ES-I3 (cell line): ENCODE data around the gene TBC1D5.
"Not testable (repeated sequence)": the region's sequence is repeated elsewhere in the genome, so short reads cannot be mapped to it uniquely, and the experiment has no call there.

Experiments used
- H3K36me3 ChIP-seq: 2 replicates; pipeline ENCODE4 v1.6.1; 2013; ENCODE audit warnings: mild to moderate bottlenecking, low read length, control low read depth, moderate library complexity; ENCODE audit not compliant: insufficient read depth
- H3K4me1 ChIP-seq: 2 replicates; pipeline ENCODE4 v1.6.1; 2013; ENCODE audit warnings: mild to moderate bottlenecking, control low read depth, low read length; ENCODE audit not compliant: insufficient read depth
- H3K9ac ChIP-seq: 2 replicates; pipeline ENCODE4 v1.6.1; 2013; ENCODE audit warnings: low read depth, mild to moderate bottlenecking, low read length, moderate library complexity
- H3K9me3 ChIP-seq: 2 replicates; pipeline ENCODE4 v1.6.1; 2013; ENCODE audit warnings: mild to moderate bottlenecking, low read length, moderate library complexity; ENCODE audit not compliant: control insufficient read depth, insufficient read depth

TBC1D5 gene

DNA sequence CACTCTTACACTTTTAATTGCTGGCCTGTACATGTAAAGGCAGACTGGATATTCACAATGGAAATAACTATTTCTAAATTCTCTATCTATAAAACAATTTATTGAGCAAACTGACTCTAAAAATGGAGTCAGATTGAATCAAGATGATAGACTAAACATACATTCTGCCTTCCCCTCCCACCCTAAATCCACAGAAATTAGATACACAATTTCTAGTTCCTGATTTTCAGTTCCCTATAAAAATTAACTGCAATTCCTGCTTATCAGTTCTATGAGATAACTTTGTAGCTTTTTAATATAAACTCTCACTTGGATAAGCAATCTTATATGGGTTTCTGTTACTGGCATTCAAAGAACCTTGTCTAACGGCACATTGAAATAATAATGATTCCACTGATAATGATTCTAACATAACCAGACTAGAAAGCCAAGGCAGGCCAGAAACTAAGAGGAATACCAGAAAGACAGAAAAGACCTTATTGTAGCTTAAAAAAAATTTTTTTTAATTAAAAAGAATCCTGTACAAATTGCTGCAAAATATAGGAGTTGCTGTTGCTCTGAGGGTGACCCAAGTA is 33.1 kb downstream of the TBC1D5 start:
- Histone ChIP-seq H3K9ac (no peak overlapping the region), H3K4me1 (no peaks in the 10 kb centered on the region), H3K36me3 (no peaks in the 10 kb centered on the region), H3K9me3 (peaks cover 5% of the 10 kb centered on the region; the same call in 1 of the 2 replicates)

GRCh38 chr3:17707813-17708543 is 34.5 kb downstream of the TBC1D5 start:
- H3K9ac ChIP-seq: no peak overlapping the region
- H3K36me3 ChIP-seq: no peaks in the 10 kb centered on the region
- H3K4me1 ChIP-seq: no peaks in the 10 kb centered on the region
- H3K9me3 ChIP-seq: no peaks in the 10 kb centered on the region; the same call in 1 of the 2 replicates

- H3K4me1 ChIP-seq, H3K36me3 ChIP-seq, H3K9me3 ChIP-seq, H3K9ac ChIP-seq: not testable (repeated sequence)
Measured at GRCh38 chr3:17705991-17706390, 36.4 kb downstream of the TBC1D5 start.

DNA sequence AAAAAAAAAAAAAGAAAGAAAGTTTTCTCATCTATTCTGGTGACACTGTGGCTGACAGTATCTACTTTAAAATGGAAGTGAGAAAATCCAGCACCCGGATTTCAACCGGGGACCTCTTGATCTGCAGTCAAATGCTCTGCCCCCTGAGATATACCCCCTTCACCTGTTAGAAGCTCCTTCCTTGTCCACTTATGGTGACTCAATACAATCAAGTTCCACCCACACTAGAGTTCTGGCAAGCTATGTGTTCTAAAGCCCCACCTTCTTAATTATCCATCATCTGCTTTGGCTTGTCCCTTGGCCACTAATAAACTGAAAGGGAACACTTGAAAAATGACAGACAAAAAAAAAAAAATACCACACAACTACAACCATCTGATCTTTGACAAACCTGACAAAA is 42.6 kb downstream of the TBC1D5 start:
- not testable (repeated sequence) for H3K4me1 ChIP-seq, H3K9me3 ChIP-seq, H3K9ac ChIP-seq, H3K36me3 ChIP-seq

DNA sequence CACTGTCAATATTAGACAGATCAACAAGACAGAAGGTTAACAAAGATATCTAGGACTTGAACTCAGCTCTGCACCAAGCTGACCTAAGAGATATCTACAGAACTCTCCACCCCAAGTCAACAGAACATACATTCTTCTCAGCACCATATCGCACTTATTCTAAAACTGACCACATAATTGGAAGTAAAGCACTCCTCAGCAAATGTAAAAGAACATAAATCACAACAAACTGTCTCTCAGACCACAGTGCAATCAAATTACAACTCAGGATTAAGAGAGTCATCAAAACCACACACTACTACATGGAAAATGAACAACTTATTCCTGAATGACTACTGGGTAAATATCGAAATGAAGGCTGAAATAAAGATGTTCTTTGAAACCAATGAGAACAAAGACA is 46.8 kb downstream of the TBC1D5 start:
- H3K9me3 ChIP-seq, H3K9ac ChIP-seq, H3K4me1 ChIP-seq, H3K36me3 ChIP-seq: not testable (repeated sequence)

GRCh38 chr3:17693670-17693999 is 48.8 kb downstream of the TBC1D5 start:
- not testable (repeated sequence) for H3K4me1 ChIP-seq, H3K36me3 ChIP-seq, H3K9ac ChIP-seq, H3K9me3 ChIP-seq

DNA sequence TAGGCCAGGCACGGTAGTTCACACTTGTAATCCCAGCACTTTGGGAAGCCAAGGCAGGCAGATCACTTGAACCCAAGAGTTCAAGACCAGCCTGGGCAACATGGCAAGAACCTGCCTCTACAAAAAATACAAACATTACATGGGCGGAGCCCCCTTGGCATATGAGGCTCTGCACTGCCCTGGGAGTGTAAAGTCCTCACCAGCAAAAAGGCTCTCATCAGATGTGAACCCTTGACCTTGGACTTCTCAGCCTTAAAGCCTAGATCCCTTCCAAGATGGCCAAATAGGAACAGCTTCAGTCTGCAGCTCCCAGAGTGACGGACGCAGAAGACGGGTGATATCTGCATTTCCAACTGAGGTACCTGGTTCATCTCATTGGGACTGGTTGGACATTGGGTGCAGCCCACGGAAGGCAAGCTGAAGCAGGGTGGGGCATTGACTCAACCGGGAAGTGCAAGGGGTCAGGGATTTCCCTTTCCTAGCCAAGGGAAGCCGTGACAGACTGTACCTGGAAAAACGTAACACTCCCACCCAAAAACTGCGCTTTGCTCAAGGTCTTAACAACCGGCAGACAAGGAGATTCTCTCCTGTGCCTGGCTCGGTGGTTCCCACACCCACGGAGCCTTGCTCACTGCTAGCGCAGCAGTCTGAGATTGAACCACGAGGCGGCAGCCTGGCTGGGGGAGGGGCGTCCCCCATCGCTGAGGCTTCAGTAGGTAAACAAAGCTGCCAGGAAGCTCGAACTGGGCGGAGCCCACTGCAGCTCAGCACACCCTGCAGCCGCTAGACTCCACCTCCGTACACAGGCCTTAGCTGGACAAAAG is 49.4 kb downstream of the TBC1D5 start:
- H3K36me3 ChIP-seq, H3K4me1 ChIP-seq, H3K9ac ChIP-seq, H3K9me3 ChIP-seq: not testable (repeated sequence)

DNA sequence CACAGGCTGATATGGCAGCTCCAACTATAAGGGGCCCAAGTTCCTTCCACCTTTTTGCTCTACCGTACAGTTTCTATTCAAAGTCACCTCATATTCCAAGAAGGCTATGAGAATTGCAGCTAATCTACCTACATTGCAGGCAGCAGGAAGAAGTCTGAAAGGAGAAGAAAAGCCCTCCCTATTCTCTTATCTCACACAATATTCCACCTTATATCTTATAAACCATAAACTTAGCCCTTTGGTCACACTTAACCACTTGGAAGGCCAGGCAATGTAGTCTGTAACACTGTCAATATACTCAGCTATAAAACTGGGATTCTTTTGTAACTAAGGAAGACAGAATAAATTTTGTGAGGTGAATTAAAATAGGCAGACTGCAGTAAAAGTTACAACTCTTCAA is 54.9 kb downstream of the TBC1D5 start:
- H3K4me1 ChIP-seq: no peaks in the 10 kb centered on the region
- H3K9ac ChIP-seq: no peak overlapping the region

DNA sequence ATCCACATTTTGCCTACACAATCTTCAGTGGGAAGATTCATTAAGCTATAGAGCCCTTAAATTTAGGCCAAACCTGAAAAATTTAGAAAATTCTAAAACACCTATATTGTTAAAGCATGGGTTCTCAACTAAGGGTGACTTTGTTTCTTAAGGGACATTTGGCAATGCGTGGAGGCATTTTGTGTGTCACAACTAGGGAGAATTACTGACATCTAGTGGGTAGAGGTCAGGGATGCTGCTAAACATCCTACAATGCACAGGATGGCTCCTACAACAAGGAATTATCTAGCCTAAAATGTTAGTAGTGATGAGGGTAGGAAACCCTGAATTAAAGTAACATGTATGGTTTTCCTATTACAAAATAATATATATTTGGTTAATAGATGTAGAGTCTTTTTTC is 55.8 kb downstream of the TBC1D5 start:
- no peaks in the 10 kb centered on the region for H3K9me3 ChIP-seq
- no peaks in the 10 kb centered on the region for H3K36me3 ChIP-seq
- H3K9ac ChIP-seq: no peak overlapping the region
- H3K4me1 ChIP-seq: no peaks in the 10 kb centered on the region

More for the DNA sequence above, 54.9 kb downstream of the TBC1D5 start:
- H3K9me3 ChIP-seq: no peaks in the 10 kb centered on the region
- H3K36me3 ChIP-seq: no peaks in the 10 kb centered on the region

GRCh38 chr3:17683542-17684207 is 58.8 kb downstream of the TBC1D5 start:
- Histone ChIP-seq H3K9ac (no peak overlapping the region), H3K4me1 (no peaks in the 10 kb centered on the region), H3K36me3 (no peaks in the 10 kb centered on the region), H3K9me3 (no peaks in the 10 kb centered on the region)

DNA sequence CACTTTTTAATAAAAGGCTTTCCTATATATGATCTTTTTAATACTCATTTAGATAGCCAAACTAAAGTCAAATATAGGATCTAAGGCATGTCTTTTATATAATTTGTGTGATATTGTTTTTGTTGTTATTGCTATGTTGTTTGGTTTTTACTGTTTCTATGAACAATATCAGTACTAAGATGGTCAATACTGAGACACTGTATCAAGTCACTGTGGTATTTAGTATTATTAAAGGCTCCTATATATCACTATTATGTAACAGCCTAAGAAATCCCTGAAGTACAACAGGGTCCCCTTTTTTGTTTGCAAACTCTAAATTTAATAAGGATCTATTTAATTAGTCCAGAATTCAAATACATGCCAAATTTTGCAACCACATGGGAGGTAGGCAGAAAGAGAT is 61.9 kb downstream of the TBC1D5 start:
- Histone ChIP-seq H3K9me3 (no peaks in the 10 kb centered on the region), H3K4me1 (no peaks in the 10 kb centered on the region), H3K9ac (no peak overlapping the region), H3K36me3 (no peaks in the 10 kb centered on the region)

GRCh38 chr3:17678116-17678741 is 64.2 kb downstream of the TBC1D5 start:
- H3K9me3 ChIP-seq: no peaks in the 10 kb centered on the region
- no peaks in the 10 kb centered on the region for H3K36me3 ChIP-seq
- H3K9ac ChIP-seq: no peak overlapping the region
- H3K4me1 ChIP-seq: peaks cover 4% of the 10 kb centered on the region; the same call in 1 of the 2 replicates

DNA sequence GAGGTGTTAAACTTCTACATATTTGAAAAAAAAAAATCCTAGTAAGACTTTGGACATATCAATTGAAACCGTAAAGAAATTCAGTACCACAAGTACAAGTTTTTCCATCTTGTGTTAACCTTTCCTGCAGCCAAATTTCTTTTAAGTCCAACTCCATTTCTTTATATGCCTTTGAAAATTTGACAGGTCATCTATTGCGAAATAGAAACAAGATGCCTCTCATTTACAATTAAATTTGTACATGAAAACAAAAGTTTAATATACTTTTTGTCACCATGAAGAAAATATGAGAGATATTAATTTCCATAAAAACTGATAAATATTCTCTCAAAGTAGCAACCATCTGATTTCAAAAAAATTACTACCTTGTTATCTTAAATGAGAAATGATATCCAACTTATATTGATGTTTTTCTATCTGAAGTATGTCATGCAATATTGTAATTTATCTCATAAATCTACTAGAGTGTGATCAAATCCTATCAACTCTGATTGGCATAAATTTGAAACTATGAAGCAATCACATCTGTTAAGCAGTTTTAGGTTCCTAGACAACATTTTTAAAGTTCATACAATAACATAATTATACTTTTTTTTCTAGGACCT is 68.2 kb downstream of the TBC1D5 start:
- Histone ChIP-seq H3K9ac (no peak overlapping the region), H3K36me3 (no peaks in the 10 kb centered on the region), H3K9me3 (no peaks in the 10 kb centered on the region), H3K4me1 (peaks cover 4% of the 10 kb centered on the region; the same call in 1 of the 2 replicates)

DNA sequence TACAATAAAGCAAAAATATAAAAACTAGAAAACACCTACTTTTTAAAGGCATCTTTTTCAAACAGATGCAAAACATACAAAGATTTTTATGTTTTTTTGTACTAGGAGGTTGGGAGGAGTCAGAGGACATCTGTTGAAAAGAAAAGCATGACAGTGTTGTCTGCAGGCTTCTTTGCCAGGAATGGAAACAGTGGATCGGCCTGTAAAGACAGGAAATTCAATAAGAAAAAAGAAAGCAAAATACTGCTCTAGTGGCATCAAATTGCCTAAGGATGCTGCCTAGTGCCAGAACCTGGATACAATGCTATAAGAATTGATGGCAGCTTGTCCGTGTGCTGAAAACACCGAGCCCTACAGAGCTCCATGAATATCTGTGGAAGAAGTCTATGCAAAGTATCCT is 69.9 kb downstream of the TBC1D5 start:
- H3K4me1 ChIP-seq: peaks cover 4% of the 10 kb centered on the region; the same call in 1 of the 2 replicates

More for the DNA sequence above, 69.9 kb downstream of the TBC1D5 start:
- H3K36me3 ChIP-seq: no peaks in the 10 kb centered on the region
- H3K9me3 ChIP-seq: no peaks in the 10 kb centered on the region
- H3K9ac ChIP-seq: no peak overlapping the region
